BE2C (cell line): ENCODE data around the gene AGBL2.

Source experiments
- DNase-seq: peaks from one replicate; pipeline ENCODE4 v3.0.0-alpha.2; 2020
- H3K27me3 ChIP-seq: fragments of 250-450 bp; sonication (Bioruptor Pico); 2 replicates; pipeline ENCODE4 v1.5.1; 2020; ENCODE audit warnings: mild to moderate bottlenecking
- H3K36me3 ChIP-seq: fragments of 250-450 bp; sonication (Bioruptor Pico); 2 replicates; pipeline ENCODE4 v1.5.1; 2020; ENCODE audit warnings: mild to moderate bottlenecking
- H3K4me1 ChIP-seq: fragments of 250-450 bp; sonication (Bioruptor Pico); 2 replicates; pipeline ENCODE4 v1.5.1; 2020
- H3K4me3 ChIP-seq: 2 replicates; pipeline ENCODE4 v1.5.1; 2011; ENCODE audit warnings: low read depth, low read length
- H3K9me3 ChIP-seq: fragments of 250-450 bp; sonication (Bioruptor Pico); 2 replicates; pipeline ENCODE4 v1.5.1; 2020
- TF ChIP-seq, protein P1 (sequence below): IDR thresholded peaks from 2 replicates; pipeline ENCODE4 v1.5.1; 2012; ENCODE audit warnings: mild to moderate bottlenecking, low read depth, low read length

The AGBL2 gene

DNA sequence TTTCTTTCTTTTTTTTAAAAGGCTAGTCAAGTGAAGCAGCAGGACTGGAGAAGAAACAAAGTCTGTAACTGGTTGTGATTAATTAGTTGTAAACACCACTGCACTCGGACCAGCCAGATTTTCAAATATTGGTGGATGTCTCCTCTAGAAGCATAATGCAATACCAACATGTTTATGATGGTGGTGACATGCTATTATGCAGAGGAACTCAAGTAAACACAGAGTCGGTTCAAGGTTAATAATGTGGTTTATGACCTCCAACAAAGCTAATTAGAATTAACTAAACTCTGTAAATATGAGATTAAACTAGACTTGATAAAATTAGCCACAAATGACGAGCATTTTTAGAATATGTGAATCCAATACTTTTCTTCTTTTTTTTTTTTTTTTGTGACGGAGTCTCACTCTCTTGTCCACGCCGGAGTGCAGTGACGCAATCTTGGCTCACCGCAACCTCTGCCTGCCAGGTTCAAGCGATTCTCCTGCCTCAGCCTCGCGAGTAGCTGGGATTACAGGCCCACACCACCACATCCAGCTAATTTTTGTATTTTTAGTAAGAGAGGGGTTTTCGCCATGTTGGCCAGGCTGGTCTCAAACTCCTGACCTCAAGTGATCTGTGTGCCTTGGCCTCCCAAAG lies 11.8 kb upstream of the AGBL2 start:
- H3K4me1 ChIP-seq: no peaks in the 10 kb centered on the region
- H3K9me3 ChIP-seq: no peaks in the 10 kb centered on the region
- no peak overlapping the region for H3K4me3 ChIP-seq
- H3K36me3 ChIP-seq: peaks cover 58% of the 10 kb centered on the region
- TF ChIP-seq, protein P1, sequence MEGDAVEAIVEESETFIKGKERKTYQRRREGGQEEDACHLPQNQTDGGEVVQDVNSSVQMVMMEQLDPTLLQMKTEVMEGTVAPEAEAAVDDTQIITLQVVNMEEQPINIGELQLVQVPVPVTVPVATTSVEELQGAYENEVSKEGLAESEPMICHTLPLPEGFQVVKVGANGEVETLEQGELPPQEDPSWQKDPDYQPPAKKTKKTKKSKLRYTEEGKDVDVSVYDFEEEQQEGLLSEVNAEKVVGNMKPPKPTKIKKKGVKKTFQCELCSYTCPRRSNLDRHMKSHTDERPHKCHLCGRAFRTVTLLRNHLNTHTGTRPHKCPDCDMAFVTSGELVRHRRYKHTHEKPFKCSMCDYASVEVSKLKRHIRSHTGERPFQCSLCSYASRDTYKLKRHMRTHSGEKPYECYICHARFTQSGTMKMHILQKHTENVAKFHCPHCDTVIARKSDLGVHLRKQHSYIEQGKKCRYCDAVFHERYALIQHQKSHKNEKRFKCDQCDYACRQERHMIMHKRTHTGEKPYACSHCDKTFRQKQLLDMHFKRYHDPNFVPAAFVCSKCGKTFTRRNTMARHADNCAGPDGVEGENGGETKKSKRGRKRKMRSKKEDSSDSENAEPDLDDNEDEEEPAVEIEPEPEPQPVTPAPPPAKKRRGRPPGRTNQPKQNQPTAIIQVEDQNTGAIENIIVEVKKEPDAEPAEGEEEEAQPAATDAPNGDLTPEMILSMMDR: no peak
- no peaks in the 10 kb centered on the region for H3K27me3 ChIP-seq
- DNase-seq: no peak

DNA sequence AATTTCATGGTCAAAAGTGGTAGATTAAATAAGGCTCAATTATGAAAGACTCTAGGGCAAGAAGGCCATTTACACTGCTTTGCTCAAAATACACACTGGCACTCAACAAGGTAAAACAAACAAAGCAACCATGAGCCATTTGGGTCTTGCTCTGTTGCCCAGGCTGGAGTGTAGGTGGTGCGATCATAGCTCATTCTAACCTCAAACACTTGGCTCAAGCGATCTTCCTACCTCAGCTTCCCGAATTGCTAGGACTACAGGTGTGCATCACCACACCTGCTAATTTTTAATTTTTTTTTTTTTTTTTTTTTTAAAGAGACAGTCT lies 10.9 kb upstream of the AGBL2 start:
- peaks cover 52% of the 10 kb centered on the region for H3K36me3 ChIP-seq
- no peak overlapping the region for H3K4me3 ChIP-seq
- TF ChIP-seq, protein P1: no peak
- H3K9me3 ChIP-seq: no peaks in the 10 kb centered on the region
- no peak for DNase-seq
- H3K4me1 ChIP-seq: no peaks in the 10 kb centered on the region
- no peaks in the 10 kb centered on the region for H3K27me3 ChIP-seq

DNA sequence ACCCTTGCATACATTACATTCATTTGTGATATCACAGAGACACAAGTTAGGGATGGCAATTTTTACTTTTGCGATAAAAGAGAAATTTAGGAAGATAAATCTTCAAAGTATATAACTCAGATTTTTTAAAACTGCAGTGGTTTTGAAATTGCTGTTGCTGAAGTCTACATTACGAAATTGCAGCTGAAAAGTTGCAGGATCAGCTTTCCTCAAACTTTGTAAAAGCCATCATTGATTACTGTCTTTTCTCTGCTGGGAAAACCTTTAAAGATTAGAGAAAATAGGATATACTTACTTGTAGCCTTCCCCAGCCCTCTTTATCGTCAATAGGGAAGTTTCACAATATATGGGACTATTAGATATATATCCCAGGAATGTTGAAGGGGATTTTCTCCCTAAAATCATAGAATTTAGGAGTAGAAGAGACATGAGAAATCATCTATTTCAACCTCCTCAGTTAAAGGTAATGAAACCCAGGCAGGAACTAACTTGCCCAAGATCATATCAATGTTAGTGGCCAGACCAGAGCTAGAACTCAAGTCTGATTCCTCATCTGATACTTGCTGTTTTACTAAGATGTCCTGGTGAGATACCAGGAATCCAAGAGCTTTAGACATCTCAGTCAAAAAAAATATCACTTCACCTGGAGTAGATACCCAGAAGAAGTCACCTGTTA lies 10.4 kb upstream of the AGBL2 start:
- Histone ChIP-seq H3K9me3 (no peaks in the 10 kb centered on the region), H3K4me3 (no peak overlapping the region), H3K27me3 (no peaks in the 10 kb centered on the region), H3K36me3 (peaks cover 48% of the 10 kb centered on the region), H3K4me1 (no peaks in the 10 kb centered on the region)
- TF ChIP-seq, protein P1: no peak
- no peak for DNase-seq

DNA sequence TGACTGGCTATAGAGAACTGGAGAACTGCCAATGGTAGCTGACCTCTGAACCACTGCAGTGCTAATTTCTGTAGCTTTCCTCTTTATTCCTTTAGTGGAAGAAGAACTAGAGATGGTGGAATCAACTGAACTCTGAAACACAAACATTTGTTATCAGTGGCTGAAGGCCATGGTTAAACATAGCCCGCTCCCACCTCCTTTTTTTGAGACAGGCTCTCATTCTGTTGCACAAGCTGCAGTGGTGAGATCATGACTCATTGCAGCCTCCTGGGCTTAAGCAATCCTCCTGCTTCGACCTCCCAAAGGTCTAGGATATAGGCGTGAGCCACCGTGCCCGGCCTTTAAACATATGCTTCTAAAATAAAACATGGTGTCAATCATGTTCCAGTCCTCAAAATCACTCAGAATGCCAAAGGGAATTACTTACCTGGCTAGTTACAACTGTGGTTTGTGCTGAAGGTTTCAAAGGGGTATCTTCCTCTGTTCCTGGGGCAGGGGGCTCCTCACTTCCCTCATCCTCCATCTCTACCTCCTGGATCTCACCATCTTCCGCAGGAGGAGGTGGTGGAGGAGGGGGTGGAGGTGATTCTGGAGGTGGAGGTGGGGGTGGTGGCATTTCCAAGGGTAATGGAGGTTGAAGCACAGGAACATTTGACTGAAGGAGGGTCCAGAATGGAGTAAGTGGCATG lies 9.0 kb upstream of the AGBL2 start:
- no peaks in the 10 kb centered on the region for H3K4me1 ChIP-seq
- no peaks in the 10 kb centered on the region for H3K27me3 ChIP-seq
- no peak overlapping the region for H3K4me3 ChIP-seq
- H3K36me3 ChIP-seq: peaks cover 44% of the 10 kb centered on the region
- TF ChIP-seq, protein P1: no peak
- H3K9me3 ChIP-seq: no peaks in the 10 kb centered on the region
- DNase-seq: no peak

DNA sequence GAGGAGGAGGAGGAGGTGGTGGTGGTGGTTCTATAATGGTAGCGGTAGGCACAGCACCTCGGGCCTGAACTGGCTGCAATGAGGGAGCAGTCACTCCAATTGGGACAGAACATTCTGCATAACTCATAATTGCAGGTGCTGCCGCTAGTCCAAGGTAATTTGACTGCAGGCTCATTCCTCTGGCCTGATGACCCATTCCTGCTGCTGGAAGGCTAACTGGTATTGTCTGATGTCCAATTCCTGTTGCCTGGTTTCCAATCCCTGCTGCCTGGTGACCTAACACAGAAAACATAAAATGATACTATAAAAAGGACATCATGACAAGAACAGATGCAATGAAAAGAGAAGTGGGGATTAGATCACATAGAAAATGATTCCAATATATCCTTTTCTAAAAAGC lies 7.9 kb upstream of the AGBL2 start:
- peaks cover 48% of the 10 kb centered on the region for H3K36me3 ChIP-seq
- no peaks in the 10 kb centered on the region for H3K27me3 ChIP-seq
- H3K4me1 ChIP-seq: no peaks in the 10 kb centered on the region
- no peak for DNase-seq
- TF ChIP-seq, protein P1: no peak
- H3K9me3 ChIP-seq: no peaks in the 10 kb centered on the region
- H3K4me3 ChIP-seq: no peak overlapping the region

DNA sequence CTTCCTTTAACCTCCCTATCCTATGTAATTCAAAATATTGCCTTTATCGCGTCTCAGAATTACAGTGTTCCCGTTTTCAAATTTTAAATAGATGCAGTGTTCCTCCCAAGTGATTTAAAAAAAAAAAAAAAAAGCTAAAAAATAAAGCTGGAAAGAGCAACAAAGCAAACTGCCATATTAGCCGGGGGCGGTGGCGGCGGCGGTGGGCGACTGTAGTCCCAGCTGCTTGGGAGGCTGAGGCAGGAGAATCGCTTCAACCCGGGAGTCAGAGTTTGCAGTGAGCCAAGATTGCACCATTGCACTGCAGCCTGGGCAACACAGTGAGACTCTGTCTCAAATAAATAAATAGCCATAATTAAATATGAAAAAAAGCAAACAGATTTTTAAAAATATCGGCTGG lies 5.5 kb upstream of the AGBL2 start:
- DNase-seq: no peak
- no peak overlapping the region for H3K4me3 ChIP-seq
- H3K27me3 ChIP-seq: no peaks in the 10 kb centered on the region
- TF ChIP-seq, protein P1: no peak
- H3K36me3 ChIP-seq: peaks cover 52% of the 10 kb centered on the region
- no peaks in the 10 kb centered on the region for H3K4me1 ChIP-seq
- H3K9me3 ChIP-seq: no peaks in the 10 kb centered on the region
